Measurements from ENCODE around the gene MORC1. TPM values are rescaled to one million over a fixed set of nuclear protein-coding genes. Genes with fewer than 3 reads are reported as not detected.

The MORC1 gene
- total and polyA plus RNA-seq, 4 donors, result 0.02 to 0.33 (median 0.13) TPM

GRCh38 chr3:108983051-108983450 is 134.9 kb downstream of the MORC1 start:
- Histone ChIP-seq H3K4me1 (ENCODE audit: control insufficient read depth in 4 of 4, insufficient read depth in 4 of 4, low read length in 3 of 4) (no peaks in the 10 kb centered on the region), H3K9me3 (ENCODE audit: control insufficient read depth in 4 of 4, low read length in 3 of 4) (no peaks in the 10 kb centered on the region), H3K27ac (ENCODE audit: low read depth in 1 of 2, low read length in 2 of 2) (no peak overlapping the region), H3K9ac (ENCODE audit: low read depth in 1 of 2, low read length in 2 of 2) (no peak overlapping the region), H3K4me3 (ENCODE audit: low read depth in 1 of 3, low read length in 3 of 3) (no peak overlapping the region), H3K27me3 (ENCODE audit: control insufficient read depth in 4 of 4, insufficient read depth in 4 of 4, low read length in 3 of 4) (no peaks in the 10 kb centered on the region), H3K36me3 (ENCODE audit: control insufficient read depth in 4 of 4, insufficient read depth in 3 of 4, low read depth in 1 of 4, low read length in 3 of 4) (no peaks in the 10 kb centered on the region)
- TF ChIP-seq TAF1 (conservative IDR thresholded peaks at IDR 0.05), result no peak
- no peak for TF ChIP-seq HNF4G (IDR thresholded peaks at IDR 0.05)
- TF ChIP-seq CTCF (IDR thresholded peaks at IDR 0.05; ENCODE audit: low read depth, low read length, missing input control), result no peak
- TF ChIP-seq, protein P1, sequence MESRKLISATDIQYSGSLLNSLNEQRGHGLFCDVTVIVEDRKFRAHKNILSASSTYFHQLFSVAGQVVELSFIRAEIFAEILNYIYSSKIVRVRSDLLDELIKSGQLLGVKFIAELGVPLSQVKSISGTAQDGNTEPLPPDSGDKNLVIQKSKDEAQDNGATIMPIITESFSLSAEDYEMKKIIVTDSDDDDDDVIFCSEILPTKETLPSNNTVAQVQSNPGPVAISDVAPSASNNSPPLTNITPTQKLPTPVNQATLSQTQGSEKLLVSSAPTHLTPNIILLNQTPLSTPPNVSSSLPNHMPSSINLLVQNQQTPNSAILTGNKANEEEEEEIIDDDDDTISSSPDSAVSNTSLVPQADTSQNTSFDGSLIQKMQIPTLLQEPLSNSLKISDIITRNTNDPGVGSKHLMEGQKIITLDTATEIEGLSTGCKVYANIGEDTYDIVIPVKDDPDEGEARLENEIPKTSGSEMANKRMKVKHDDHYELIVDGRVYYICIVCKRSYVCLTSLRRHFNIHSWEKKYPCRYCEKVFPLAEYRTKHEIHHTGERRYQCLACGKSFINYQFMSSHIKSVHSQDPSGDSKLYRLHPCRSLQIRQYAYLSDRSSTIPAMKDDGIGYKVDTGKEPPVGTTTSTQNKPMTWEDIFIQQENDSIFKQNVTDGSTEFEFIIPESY (IDR thresholded peaks at IDR 0.05), result no peak
- no peak for TF ChIP-seq FOXA2 (IDR thresholded peaks at IDR 0.05)
- TF ChIP-seq, protein P2, sequence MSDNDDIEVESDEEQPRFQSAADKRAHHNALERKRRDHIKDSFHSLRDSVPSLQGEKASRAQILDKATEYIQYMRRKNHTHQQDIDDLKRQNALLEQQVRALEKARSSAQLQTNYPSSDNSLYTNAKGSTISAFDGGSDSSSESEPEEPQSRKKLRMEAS (IDR thresholded peaks at IDR 0.05), result no peak
- TF ChIP-seq FOXA1 (IDR thresholded peaks at IDR 0.05), result no peak
- TF ChIP-seq ATF3 (IDR thresholded peaks at IDR 0.05), result peak; percentile 64
- no peak for TF ChIP-seq SP1 (IDR thresholded peaks at IDR 0.05)
- TF ChIP-seq GABPA (IDR thresholded peaks at IDR 0.05 in 1 of 2, conservative IDR thresholded peaks at IDR 0.05 in 1 of 2), result no peak
- TF ChIP-seq NR2F2 (IDR thresholded peaks at IDR 0.05), result no peak
- TF ChIP-seq YY1 (IDR thresholded peaks at IDR 0.05), result peak; percentile 14
- TF ChIP-seq RAD21 (IDR thresholded peaks at IDR 0.05), result no peak
- no peak for TF ChIP-seq REST (IDR thresholded peaks at IDR 0.05)
- TF ChIP-seq RXRA (IDR thresholded peaks at IDR 0.05), result no peak
- TF ChIP-seq JUND (IDR thresholded peaks at IDR 0.05), result peak; percentile 85 to 88
- TF ChIP-seq HNF4A (conservative IDR thresholded peaks at IDR 0.05), result peak in 1 of 2 donors; percentile 3
- TF ChIP-seq EGR1 (IDR thresholded peaks at IDR 0.05; ENCODE audit: low read depth in 2 of 2), result no peak
- no peak for DNase-seq (ENCODE audit: low spot score)
- WGBS, result 97% methylated on average over 1 of the region's 1 CpG

All from liver (tissue), 9 donors.